Measurements from ENCODE around the gene FSIP1.
A peak's percentile ranks its signal among the peaks of the same experiment; 100 is the strongest.

Gene FSIP1

GRCh38 chr15:39624806-39625205 is 157.8 kb downstream of the FSIP1 start:
- H3K9me3 ChIP-seq (ENCODE audit: severe bottlenecking), result no peaks in the 10 kb centered on the region
- peaks cover 38% of the 10 kb centered on the region for H3K4me1 ChIP-seq (ENCODE audit: insufficient read depth, poor library complexity, severe bottlenecking)
- TF ChIP-seq, protein P1, sequence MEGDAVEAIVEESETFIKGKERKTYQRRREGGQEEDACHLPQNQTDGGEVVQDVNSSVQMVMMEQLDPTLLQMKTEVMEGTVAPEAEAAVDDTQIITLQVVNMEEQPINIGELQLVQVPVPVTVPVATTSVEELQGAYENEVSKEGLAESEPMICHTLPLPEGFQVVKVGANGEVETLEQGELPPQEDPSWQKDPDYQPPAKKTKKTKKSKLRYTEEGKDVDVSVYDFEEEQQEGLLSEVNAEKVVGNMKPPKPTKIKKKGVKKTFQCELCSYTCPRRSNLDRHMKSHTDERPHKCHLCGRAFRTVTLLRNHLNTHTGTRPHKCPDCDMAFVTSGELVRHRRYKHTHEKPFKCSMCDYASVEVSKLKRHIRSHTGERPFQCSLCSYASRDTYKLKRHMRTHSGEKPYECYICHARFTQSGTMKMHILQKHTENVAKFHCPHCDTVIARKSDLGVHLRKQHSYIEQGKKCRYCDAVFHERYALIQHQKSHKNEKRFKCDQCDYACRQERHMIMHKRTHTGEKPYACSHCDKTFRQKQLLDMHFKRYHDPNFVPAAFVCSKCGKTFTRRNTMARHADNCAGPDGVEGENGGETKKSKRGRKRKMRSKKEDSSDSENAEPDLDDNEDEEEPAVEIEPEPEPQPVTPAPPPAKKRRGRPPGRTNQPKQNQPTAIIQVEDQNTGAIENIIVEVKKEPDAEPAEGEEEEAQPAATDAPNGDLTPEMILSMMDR (IDR thresholded peaks at IDR 0.05; ENCODE audit: poor library complexity, severe bottlenecking), result no peak
- H3K36me3 ChIP-seq (ENCODE audit: low read depth), result no peaks in the 10 kb centered on the region
- peak overlapping the region; percentile 56 for H3K27ac ChIP-seq (ENCODE audit: poor library complexity, severe bottlenecking)
- no peak overlapping the region for H3K4me3 ChIP-seq (ENCODE audit: severe bottlenecking)
- no peaks in the 10 kb centered on the region for H3K27me3 ChIP-seq (ENCODE audit: insufficient read depth, poor library complexity, severe bottlenecking)
- ATAC-seq (ENCODE audit: low read depth), result peak; percentile 86
- DNase-seq (ENCODE audit: low spot score), result no peak

DNA sequence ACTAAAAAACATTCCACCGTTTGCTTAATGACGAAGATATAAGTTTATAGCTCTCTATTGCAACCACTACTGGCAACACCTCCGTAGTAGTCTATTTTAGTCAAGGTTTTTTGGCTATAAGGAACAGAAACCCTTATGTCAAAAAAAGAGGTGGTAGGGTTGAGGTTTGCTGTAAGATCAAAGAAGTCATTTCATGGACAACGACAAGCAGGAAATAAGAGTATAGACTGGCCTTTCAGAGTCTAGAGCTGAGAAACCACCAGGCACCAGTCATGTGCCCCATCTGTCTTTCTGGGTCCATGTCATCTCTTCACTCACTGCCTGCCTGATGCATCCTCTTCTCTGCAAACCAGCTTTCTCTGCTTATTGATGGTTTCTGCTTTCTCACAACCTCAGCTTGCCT is 159.1 kb downstream of the FSIP1 start:
- Histone ChIP-seq H3K4me3 (ENCODE audit: severe bottlenecking) (no peak overlapping the region), H3K36me3 (ENCODE audit: low read depth) (no peaks in the 10 kb centered on the region), H3K4me1 (ENCODE audit: insufficient read depth, poor library complexity, severe bottlenecking) (peaks cover 34% of the 10 kb centered on the region), H3K27ac (ENCODE audit: poor library complexity, severe bottlenecking) (no peak overlapping the region), H3K9me3 (ENCODE audit: severe bottlenecking) (no peaks in the 10 kb centered on the region), H3K27me3 (ENCODE audit: insufficient read depth, poor library complexity, severe bottlenecking) (no peaks in the 10 kb centered on the region)
- ATAC-seq (ENCODE audit: low read depth), result no peak
- DNase-seq (ENCODE audit: low spot score), result no peak
- TF ChIP-seq, protein P1 (IDR thresholded peaks at IDR 0.05; ENCODE audit: poor library complexity, severe bottlenecking), result no peak

GRCh38 chr15:39622660-39623516 is 159.8 kb downstream of the FSIP1 start:
- no peaks in the 10 kb centered on the region for H3K9me3 ChIP-seq (ENCODE audit: severe bottlenecking)
- DNase-seq (ENCODE audit: low spot score) (no peak), ATAC-seq (ENCODE audit: low read depth) (no peak)
- H3K4me3 ChIP-seq (ENCODE audit: severe bottlenecking), result no peak overlapping the region
- peaks cover 39% of the 10 kb centered on the region for H3K4me1 ChIP-seq (ENCODE audit: insufficient read depth, poor library complexity, severe bottlenecking)
- H3K27ac ChIP-seq (ENCODE audit: poor library complexity, severe bottlenecking), result no peak overlapping the region
- H3K27me3 ChIP-seq (ENCODE audit: insufficient read depth, poor library complexity, severe bottlenecking), result no peaks in the 10 kb centered on the region
- TF ChIP-seq, protein P1 (IDR thresholded peaks at IDR 0.05; ENCODE audit: poor library complexity, severe bottlenecking), result no peak
- H3K36me3 ChIP-seq (ENCODE audit: low read depth), result no peaks in the 10 kb centered on the region

- TF ChIP-seq, protein P1 (IDR thresholded peaks at IDR 0.05; ENCODE audit: poor library complexity, severe bottlenecking), result no peak
- H3K4me3 ChIP-seq (ENCODE audit: severe bottlenecking), result no peak overlapping the region
- H3K36me3 ChIP-seq (ENCODE audit: low read depth), result no peaks in the 10 kb centered on the region
- no peak for DNase-seq (ENCODE audit: low spot score)
- no peaks in the 10 kb centered on the region for H3K27me3 ChIP-seq (ENCODE audit: insufficient read depth, poor library complexity, severe bottlenecking)
- no peak for ATAC-seq (ENCODE audit: low read depth)
- H3K4me1 ChIP-seq (ENCODE audit: insufficient read depth, poor library complexity, severe bottlenecking), result peaks cover 49% of the 10 kb centered on the region
- H3K27ac ChIP-seq (ENCODE audit: poor library complexity, severe bottlenecking), result no peak overlapping the region
- H3K9me3 ChIP-seq (ENCODE audit: severe bottlenecking), result no peaks in the 10 kb centered on the region
Observed at GRCh38 chr15:39621976-39622375, 160.7 kb downstream of the FSIP1 start.

DNA sequence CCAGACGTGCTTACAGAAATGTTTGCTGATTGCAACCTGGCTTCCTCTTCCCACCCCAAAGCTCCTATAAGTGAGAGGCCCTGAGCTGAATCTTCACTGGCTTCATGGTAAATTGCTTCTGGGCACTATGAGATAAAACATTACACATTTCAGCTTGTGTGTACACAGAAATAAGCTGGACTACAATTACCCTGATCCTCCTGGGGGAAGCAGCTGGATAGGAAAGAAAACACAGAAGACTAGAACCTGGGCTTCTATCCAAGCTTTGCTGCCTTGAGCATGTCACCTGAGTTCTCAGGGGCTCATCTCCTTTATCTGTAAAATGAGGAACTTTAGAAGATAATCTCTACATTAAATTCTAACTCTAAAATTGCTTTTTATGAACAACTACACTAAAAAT is 161.4 kb downstream of the FSIP1 start:
- DNase-seq (ENCODE audit: low spot score), result no peak
- no peak overlapping the region for H3K27ac ChIP-seq (ENCODE audit: poor library complexity, severe bottlenecking)
- TF ChIP-seq, protein P1 (IDR thresholded peaks at IDR 0.05; ENCODE audit: poor library complexity, severe bottlenecking), result no peak

More for the DNA sequence above, 161.4 kb downstream of the FSIP1 start:
- no peak overlapping the region for H3K4me3 ChIP-seq (ENCODE audit: severe bottlenecking)
- no peaks in the 10 kb centered on the region for H3K36me3 ChIP-seq (ENCODE audit: low read depth)
- H3K4me1 ChIP-seq (ENCODE audit: insufficient read depth, poor library complexity, severe bottlenecking), result peaks cover 55% of the 10 kb centered on the region
- no peak for ATAC-seq (ENCODE audit: low read depth)
- H3K27me3 ChIP-seq (ENCODE audit: insufficient read depth, poor library complexity, severe bottlenecking), result no peaks in the 10 kb centered on the region
- H3K9me3 ChIP-seq (ENCODE audit: severe bottlenecking), result no peaks in the 10 kb centered on the region

Data from RWPE2 (cell line).